ENCODE measurements around the gene RIMBP2.

RIMBP2 gene

DNA sequence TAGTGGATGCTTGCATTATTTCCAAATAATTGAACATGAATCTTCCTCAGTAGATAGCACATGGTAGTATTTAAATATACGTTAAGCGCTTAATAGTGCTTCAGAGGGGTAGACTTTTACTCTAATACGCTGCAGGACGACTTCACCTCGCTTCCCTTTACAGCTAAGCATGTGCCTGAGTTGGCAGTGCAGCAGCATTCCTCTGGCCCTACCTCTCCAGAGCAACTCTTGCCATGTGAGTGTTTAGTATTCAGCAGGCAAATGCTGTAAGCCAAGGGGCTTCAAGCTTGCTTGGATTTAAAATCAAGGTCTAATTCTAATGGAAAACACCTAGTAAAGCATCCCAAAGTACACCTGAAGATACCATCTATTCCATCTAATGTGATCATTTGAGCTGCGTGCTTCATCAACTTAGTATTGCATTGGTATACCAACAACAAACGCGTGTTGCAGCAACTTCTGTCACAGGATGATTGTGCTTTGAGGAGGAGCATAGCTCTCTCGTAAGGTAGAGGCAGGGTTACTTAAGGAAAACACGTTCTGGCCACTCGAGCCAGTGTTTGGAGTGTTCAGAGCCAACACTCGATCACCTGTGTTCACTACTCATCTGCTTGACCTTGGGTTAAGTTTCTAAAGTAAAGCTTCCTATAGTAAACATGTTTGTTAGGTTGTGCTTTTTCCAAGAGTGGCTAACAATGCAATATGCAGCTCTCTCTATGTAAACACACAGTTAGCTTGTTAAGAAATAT lies 317.8 kb downstream of the RIMBP2 start:
- no peak overlapping the region for H3K4me3 ChIP-seq (ENCODE audit: low read depth in 1 of 2, low read length in 2 of 2)
- no peaks in the 10 kb centered on the region for H3K36me3 ChIP-seq (ENCODE audit: insufficient read depth, low read length)
- no peak for ATAC-seq (ENCODE audit: insufficient read depth, low read depth)
- no peak overlapping the region for H3K4me2 ChIP-seq (ENCODE audit: insufficient read depth, low read length)
- no peak overlapping the region for H2AFZ ChIP-seq (ENCODE audit: low read depth, low read length)
- H3K79me2 ChIP-seq (ENCODE audit: insufficient read depth, low read length), result no peaks in the 10 kb centered on the region
- H3K4me1 ChIP-seq (ENCODE audit: insufficient read depth, low read length), result peaks cover 6% of the 10 kb centered on the region
- no peak for DNase-seq
- H3K27me3 ChIP-seq (ENCODE audit: insufficient read depth, low read length, poor library complexity), result no peaks in the 10 kb centered on the region
- TF ChIP-seq, protein P1, sequence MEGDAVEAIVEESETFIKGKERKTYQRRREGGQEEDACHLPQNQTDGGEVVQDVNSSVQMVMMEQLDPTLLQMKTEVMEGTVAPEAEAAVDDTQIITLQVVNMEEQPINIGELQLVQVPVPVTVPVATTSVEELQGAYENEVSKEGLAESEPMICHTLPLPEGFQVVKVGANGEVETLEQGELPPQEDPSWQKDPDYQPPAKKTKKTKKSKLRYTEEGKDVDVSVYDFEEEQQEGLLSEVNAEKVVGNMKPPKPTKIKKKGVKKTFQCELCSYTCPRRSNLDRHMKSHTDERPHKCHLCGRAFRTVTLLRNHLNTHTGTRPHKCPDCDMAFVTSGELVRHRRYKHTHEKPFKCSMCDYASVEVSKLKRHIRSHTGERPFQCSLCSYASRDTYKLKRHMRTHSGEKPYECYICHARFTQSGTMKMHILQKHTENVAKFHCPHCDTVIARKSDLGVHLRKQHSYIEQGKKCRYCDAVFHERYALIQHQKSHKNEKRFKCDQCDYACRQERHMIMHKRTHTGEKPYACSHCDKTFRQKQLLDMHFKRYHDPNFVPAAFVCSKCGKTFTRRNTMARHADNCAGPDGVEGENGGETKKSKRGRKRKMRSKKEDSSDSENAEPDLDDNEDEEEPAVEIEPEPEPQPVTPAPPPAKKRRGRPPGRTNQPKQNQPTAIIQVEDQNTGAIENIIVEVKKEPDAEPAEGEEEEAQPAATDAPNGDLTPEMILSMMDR (IDR thresholded peaks at IDR 0.05; ENCODE audit: borderline replicate concordance, extremely low read depth, low read length, poor library complexity, severe bottlenecking), result no peak
- no peak for TF ChIP-seq EZH2 (IDR thresholded peaks at IDR 0.05; ENCODE audit: borderline replicate concordance, low read depth, low read length, severe bottlenecking)
- H3K9ac ChIP-seq (ENCODE audit: low read depth, low read length), result no peak overlapping the region
- H3K9me3 ChIP-seq (ENCODE audit: insufficient read depth, low read length, severe bottlenecking), result no peaks in the 10 kb centered on the region
- no peak overlapping the region for H3K27ac ChIP-seq (ENCODE audit: low read length)
- no peaks in the 10 kb centered on the region for H4K20me1 ChIP-seq (ENCODE audit: insufficient read depth, low read length)

DNA sequence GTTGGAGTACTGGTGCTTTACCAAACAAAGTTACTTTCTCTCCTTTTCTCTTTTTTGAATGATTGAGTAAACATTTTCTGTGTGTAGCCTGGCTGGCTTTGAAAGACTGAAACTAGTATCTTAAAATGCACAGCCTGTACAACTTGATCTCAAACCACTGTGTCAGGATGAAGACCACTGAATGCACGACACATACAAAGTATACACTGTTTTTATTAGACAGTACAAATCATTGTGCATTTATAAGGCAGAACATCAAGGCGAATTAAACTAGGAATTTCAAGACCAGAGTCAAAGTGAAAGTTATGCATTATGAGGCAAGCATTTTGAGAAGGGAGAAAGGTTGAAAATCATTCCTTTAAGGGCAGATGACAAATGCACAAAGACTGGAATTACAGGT lies 319.4 kb downstream of the RIMBP2 start:
- Histone ChIP-seq H3K27ac (ENCODE audit: low read length) (no peak overlapping the region), H3K9me3 (ENCODE audit: insufficient read depth, low read length, severe bottlenecking) (no peaks in the 10 kb centered on the region), H4K20me1 (ENCODE audit: insufficient read depth, low read length) (no peaks in the 10 kb centered on the region), H3K27me3 (ENCODE audit: insufficient read depth, low read length, poor library complexity) (no peaks in the 10 kb centered on the region), H3K4me1 (ENCODE audit: insufficient read depth, low read length) (peaks cover 6% of the 10 kb centered on the region), H2AFZ (ENCODE audit: low read depth, low read length) (no peak overlapping the region), H3K4me3 (ENCODE audit: low read depth in 1 of 2, low read length in 2 of 2) (no peak overlapping the region), H3K9ac (ENCODE audit: low read depth, low read length) (no peak overlapping the region), H3K4me2 (ENCODE audit: insufficient read depth, low read length) (no peak overlapping the region), H3K79me2 (ENCODE audit: insufficient read depth, low read length) (no peaks in the 10 kb centered on the region), H3K36me3 (ENCODE audit: insufficient read depth, low read length) (no peaks in the 10 kb centered on the region)
- ATAC-seq (ENCODE audit: insufficient read depth, low read depth), result no peak
- no peak for DNase-seq
- TF ChIP-seq EZH2 (IDR thresholded peaks at IDR 0.05; ENCODE audit: borderline replicate concordance, low read depth, low read length, severe bottlenecking), result no peak
- TF ChIP-seq, protein P1 (IDR thresholded peaks at IDR 0.05; ENCODE audit: borderline replicate concordance, extremely low read depth, low read length, poor library complexity, severe bottlenecking), result no peak

DNA sequence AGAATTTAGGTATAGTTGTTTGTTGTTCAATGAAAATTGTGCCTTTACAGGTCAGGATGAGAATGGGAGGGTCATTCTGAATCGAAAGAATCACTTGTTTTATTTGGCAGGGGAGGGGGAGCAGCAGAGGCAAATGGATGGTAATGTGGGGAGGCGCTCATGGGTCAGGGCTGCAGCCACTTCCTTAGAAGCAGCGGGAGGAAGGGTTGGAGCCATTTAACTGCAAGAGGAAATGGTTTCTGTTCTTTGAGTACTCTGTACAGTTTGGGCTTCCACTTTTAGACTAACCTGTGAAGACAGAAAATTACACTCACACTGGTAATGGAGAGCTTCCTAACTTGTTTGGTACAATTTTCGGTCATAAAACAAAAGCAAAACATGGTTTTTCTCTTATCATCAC lies 321.2 kb downstream of the RIMBP2 start:
- H3K4me1 ChIP-seq (ENCODE audit: insufficient read depth, low read length), result peaks cover 6% of the 10 kb centered on the region
- H3K9ac ChIP-seq (ENCODE audit: low read depth, low read length), result no peak overlapping the region
- no peak overlapping the region for H3K27ac ChIP-seq (ENCODE audit: low read length)
- no peaks in the 10 kb centered on the region for H3K27me3 ChIP-seq (ENCODE audit: insufficient read depth, low read length, poor library complexity)
- no peak for TF ChIP-seq EZH2 (IDR thresholded peaks at IDR 0.05; ENCODE audit: borderline replicate concordance, low read depth, low read length, severe bottlenecking)
- TF ChIP-seq, protein P1 (IDR thresholded peaks at IDR 0.05; ENCODE audit: borderline replicate concordance, extremely low read depth, low read length, poor library complexity, severe bottlenecking), result no peak
- H3K36me3 ChIP-seq (ENCODE audit: insufficient read depth, low read length), result no peaks in the 10 kb centered on the region
- DNase-seq (no peak), ATAC-seq (ENCODE audit: insufficient read depth, low read depth) (peak; percentile 64)
- no peaks in the 10 kb centered on the region for H4K20me1 ChIP-seq (ENCODE audit: insufficient read depth, low read length)
- H2AFZ ChIP-seq (ENCODE audit: low read depth, low read length), result no peak overlapping the region; the same call in 1 of the 2 replicates
- no peak overlapping the region for H3K4me3 ChIP-seq (ENCODE audit: low read depth in 1 of 2, low read length in 2 of 2)
- no peak overlapping the region; the same call in 1 of the 2 replicates for H3K4me2 ChIP-seq (ENCODE audit: insufficient read depth, low read length)
- no peaks in the 10 kb centered on the region for H3K79me2 ChIP-seq (ENCODE audit: insufficient read depth, low read length)
- H3K9me3 ChIP-seq (ENCODE audit: insufficient read depth, low read length, severe bottlenecking), result no peaks in the 10 kb centered on the region
